ENCODE results near the gene TSFM. TPM values are rescaled to one million over a fixed set of nuclear protein-coding genes. Genes with fewer than 3 reads are reported as not detected.

The TSFM gene
- total and polyA plus RNA-seq, 9 of the 15 experiments (the other 6 are each of a cell fraction or from before 2014, with no cell fraction given), result 44.6 to 198 (median 60.2) TPM

DNA sequence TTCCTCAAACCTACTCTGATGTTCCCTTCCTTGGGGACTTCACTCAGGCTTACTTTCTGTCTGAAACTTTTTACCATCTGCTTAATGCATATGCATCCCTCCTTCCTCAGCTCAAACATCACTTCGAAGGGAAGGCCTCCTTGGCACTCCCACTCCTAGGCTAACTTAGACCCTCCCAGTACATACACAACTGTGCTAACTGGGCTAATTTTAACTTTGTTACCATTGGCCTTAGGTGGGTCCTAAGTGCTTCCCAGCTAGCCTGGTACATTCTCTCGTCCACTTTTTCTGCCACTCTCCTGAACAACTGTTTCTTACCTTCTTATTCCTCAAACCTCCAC is 6.4 kb upstream of the TSFM start (continued):
- TF ChIP-seq, protein P1, sequence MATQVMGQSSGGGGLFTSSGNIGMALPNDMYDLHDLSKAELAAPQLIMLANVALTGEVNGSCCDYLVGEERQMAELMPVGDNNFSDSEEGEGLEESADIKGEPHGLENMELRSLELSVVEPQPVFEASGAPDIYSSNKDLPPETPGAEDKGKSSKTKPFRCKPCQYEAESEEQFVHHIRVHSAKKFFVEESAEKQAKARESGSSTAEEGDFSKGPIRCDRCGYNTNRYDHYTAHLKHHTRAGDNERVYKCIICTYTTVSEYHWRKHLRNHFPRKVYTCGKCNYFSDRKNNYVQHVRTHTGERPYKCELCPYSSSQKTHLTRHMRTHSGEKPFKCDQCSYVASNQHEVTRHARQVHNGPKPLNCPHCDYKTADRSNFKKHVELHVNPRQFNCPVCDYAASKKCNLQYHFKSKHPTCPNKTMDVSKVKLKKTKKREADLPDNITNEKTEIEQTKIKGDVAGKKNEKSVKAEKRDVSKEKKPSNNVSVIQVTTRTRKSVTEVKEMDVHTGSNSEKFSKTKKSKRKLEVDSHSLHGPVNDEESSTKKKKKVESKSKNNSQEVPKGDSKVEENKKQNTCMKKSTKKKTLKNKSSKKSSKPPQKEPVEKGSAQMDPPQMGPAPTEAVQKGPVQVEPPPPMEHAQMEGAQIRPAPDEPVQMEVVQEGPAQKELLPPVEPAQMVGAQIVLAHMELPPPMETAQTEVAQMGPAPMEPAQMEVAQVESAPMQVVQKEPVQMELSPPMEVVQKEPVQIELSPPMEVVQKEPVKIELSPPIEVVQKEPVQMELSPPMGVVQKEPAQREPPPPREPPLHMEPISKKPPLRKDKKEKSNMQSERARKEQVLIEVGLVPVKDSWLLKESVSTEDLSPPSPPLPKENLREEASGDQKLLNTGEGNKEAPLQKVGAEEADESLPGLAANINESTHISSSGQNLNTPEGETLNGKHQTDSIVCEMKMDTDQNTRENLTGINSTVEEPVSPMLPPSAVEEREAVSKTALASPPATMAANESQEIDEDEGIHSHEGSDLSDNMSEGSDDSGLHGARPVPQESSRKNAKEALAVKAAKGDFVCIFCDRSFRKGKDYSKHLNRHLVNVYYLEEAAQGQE (IDR thresholded peaks at IDR 0.05; ENCODE audit: borderline replicate concordance), result no peak
- TF ChIP-seq, protein P1 (CRISPR knock-in tag; IDR thresholded peaks at IDR 0.05; ENCODE audit: low read depth), result no peak

DNA sequence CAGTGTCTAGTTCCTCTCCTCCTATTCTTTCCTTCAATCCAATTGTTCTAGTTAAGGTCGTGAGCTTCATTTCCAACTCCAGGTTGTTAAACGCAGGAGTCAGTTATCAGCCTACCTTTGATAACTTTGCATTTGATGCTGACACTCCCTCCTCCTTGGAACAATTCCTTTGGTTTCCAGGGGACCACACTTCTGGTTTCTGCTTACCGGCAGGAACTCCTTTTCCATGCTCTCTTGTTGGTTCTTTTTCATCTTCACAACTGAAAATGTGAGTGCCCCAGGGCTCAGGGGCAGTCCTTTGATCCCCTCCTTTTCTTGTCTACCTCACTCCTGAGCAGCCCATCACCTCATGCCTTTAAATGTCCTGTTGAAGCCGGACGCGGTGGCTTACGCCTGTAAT is 5.2 kb upstream of the TSFM start:
- Histone ChIP-seq H3K79me2 (ENCODE audit: control insufficient read depth, insufficient read depth, low read length) (peaks cover 14% of the 10 kb centered on the region), H3K27me3 (ENCODE audit: control insufficient read depth in 2 of 2, insufficient read depth in 2 of 2, low read length in 2 of 2) (no peaks in the 10 kb centered on the region), H4K20me1 (replicated peaks; ENCODE audit: control insufficient read depth, insufficient read depth, low read length) (no peaks in the 10 kb centered on the region), H3K9ac (ENCODE audit: insufficient read depth in 1 of 2, low read depth in 2 of 2, low read length in 2 of 2) (no peak overlapping the region; a peak in 1 of 4 replicates), H3K4me3 (no peak overlapping the region), H3K9me1 (ENCODE audit: control insufficient read depth, insufficient read depth, low read length) (no peaks in the 10 kb centered on the region), H3K27ac (ENCODE audit: extremely low read depth, low read depth, low read length) (no peak overlapping the region), H3K36me3 (ENCODE audit: control insufficient read depth, insufficient read depth, low read length) (peaks cover 23% of the 10 kb centered on the region; the same call in 2 of the 3 replicates), H3K4me2 (ENCODE audit: insufficient read depth, low read length) (no peak overlapping the region), H2AFZ (ENCODE audit: low read depth, low read length) (no peak overlapping the region), H3K4me1 (replicated peaks in 1 of 2; ENCODE audit: control insufficient read depth in 2 of 2, insufficient read depth in 2 of 2, low read length in 2 of 2) (peaks cover 9 to 12% of the 10 kb centered on the region in 2 experiments; a peak in 4 of 5 replicates), H3K9me3 (replicated peaks; ENCODE audit: control insufficient read depth, insufficient read depth, low read depth, low read length) (no peaks in the 10 kb centered on the region)
- intact Hi-C loops (cut with micrococcal nuclease) (no loop called here), in situ Hi-C loops (cut with MboI) (no loop called here)
- no peak for DNase-seq (ENCODE audit: extremely low read depth in 1 of 4, low spot score in 3 of 4)
- no peak for FAIRE-seq
- CTCF ChIA-PET (ENCODE audit: low intra/inter-chr PET ratio), result interaction anchor here (0.8 kb wide), 1 partner anchor 128 kb away, joined by 6 read pairs; no protein-coding TSS in a partner anchor
- ATAC-seq, result no peak
- POLR2A ChIA-PET, result no interaction called here
- WGBS (ENCODE audit: insufficient coverage, low coverage, missing lambda C conversion rate), result 80% methylated on average over 7 of the region's 7 CpGs
- BruUV-seq (replicated peaks), result no TSS peak
- TF ChIP-seq RCOR1 (IDR thresholded peaks at IDR 0.05; ENCODE audit: borderline replicate concordance in 1 of 2, low read depth in 2 of 2, low read length in 2 of 2) (no peak), ELF1 (tag; IDR thresholded peaks at IDR 0.05) (no peak), ZKSCAN1 (IDR thresholded peaks at IDR 0.05; ENCODE audit: low read depth, low read length) (no peak), EP400 (IDR thresholded peaks at IDR 0.05) (no peak)
- TF ChIP-seq, protein P2, sequence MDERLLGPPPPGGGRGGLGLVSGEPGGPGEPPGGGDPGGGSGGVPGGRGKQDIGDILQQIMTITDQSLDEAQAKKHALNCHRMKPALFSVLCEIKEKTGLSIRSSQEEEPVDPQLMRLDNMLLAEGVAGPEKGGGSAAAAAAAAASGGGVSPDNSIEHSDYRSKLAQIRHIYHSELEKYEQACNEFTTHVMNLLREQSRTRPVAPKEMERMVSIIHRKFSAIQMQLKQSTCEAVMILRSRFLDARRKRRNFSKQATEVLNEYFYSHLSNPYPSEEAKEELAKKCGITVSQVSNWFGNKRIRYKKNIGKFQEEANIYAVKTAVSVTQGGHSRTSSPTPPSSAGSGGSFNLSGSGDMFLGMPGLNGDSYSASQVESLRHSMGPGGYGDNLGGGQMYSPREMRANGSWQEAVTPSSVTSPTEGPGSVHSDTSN (CRISPR knock-in tag; IDR thresholded peaks at IDR 0.05; ENCODE audit: low read depth), result no peak
- TF ChIP-seq, protein P2 (tag; conservative IDR thresholded peaks at IDR 0.05; ENCODE audit: low read depth), result no peak
- TF ChIP-seq, protein P3, sequence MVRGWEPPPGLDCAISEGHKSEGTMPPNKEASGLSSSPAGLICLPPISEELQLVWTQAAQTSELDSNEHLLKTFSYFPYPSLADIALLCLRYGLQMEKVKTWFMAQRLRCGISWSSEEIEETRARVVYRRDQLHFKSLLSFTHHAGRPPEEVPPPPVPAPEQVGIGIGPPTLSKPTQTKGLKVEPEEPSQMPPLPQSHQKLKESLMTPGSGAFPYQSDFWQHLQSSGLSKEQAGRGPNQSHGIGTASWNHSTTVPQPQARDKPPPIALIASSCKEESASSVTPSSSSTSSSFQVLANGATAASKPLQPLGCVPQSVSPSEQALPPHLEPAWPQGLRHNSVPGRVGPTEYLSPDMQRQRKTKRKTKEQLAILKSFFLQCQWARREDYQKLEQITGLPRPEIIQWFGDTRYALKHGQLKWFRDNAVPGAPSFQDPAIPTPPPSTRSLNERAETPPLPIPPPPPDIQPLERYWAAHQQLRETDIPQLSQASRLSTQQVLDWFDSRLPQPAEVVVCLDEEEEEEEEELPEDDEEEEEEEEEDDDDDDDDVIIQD (CRISPR knock-in tag; IDR thresholded peaks at IDR 0.05), result no peak

Measured in K562 (cell line).